ENCODE measurements around the gene SYNE2. TPM values are rescaled to one million over a fixed set of nuclear protein-coding genes. Genes with fewer than 3 reads are reported as not detected.

Gene SYNE2
- total and polyA plus RNA-seq, 2 donors (not counting 3 experiments of a cell fraction or from before 2014, with no cell fraction given): 16.0 to 53.7 TPM

DNA sequence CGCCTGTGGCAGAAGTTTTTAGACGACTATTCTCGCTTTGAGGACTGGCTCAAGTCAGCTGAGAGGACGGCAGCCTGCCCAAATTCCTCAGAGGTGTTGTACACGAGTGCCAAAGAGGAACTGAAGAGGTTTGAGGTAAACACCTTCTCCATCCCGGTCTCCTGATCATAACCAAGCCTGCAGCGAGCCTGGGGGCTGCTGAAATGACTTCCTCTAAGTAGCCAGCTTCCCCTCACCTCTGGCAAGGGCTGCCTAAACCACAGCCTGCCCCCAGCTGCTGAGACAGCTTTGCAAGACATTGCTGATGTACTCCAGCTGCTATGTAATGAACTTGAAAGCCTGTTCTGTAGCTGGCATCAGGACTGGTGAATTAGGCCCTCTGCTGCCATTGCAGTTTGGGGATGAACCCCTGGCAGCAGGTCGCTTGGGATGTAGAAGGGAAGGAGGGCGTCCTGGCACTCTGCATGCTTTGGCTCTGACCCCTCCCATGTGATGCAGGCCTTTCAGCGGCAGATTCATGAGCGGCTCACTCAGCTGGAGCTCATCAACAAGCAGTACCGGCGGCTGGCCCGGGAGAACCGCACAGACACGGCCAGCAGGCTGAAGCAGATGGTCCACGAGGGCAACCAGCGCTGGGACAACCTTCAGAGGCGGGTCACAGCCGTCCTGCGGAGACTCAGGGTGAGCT, 356.8 kb downstream of the SYNE2 start:
- Histone ChIP-seq H3K4me2 (ENCODE audit: insufficient read depth, low read length) (no peak overlapping the region), H3K36me3 (ENCODE audit: control insufficient read depth in 2 of 2, extremely low read depth in 1 of 2, insufficient read depth in 2 of 2, low read length in 2 of 2) (peaks cover 0 to 5% of the 10 kb centered on the region in 2 experiments), H3K79me2 (ENCODE audit: control insufficient read depth, insufficient read depth, low read length) (no peaks in the 10 kb centered on the region), H3K9ac (replicated peaks; ENCODE audit: extremely low read depth, insufficient read depth, low read length) (no peak overlapping the region), H3K27me3 (ENCODE audit: control insufficient read depth in 2 of 2, insufficient read depth in 2 of 2, low read length in 2 of 2) (no peaks in the 10 kb centered on the region), H2AFZ (ENCODE audit: low read depth, low read length) (no peak overlapping the region), H3K4me3 (replicated peaks in 1 of 3; ENCODE audit: insufficient read depth in 1 of 3, low read depth in 1 of 3, low read length in 3 of 3) (no peak overlapping the region), H3K27ac (ENCODE audit: insufficient read depth, low read depth, low read length) (no peak overlapping the region), H3K9me3 (replicated peaks; ENCODE audit: control insufficient read depth, insufficient read depth, low read length) (no peaks in the 10 kb centered on the region), H3K9me1 (replicated peaks; ENCODE audit: control insufficient read depth, extremely low read depth, insufficient read depth, low read length) (no peaks in the 10 kb centered on the region), H4K20me1 (replicated peaks; ENCODE audit: control insufficient read depth, extremely low read depth, insufficient read depth, low read length) (no peaks in the 10 kb centered on the region), H3K4me1 (ENCODE audit: control insufficient read depth, extremely low read depth, insufficient read depth, low read length) (peaks cover 2% of the 10 kb centered on the region)
- POLR2A ChIA-PET: no interaction called here
- BruUV-seq (replicated peaks): no TSS peak
- CTCF ChIA-PET: interaction anchor here (1.1 to 1.2 kb wide), 2 partner anchors 9 to 85 kb away, joined by 3 read pairs; partner anchors contain the start of gene ESR2
- DNase-seq (ENCODE audit: low read depth, low spot score) (no peak), FAIRE-seq (no peak)
- TF ChIP-seq GATA2 (IDR thresholded peaks at IDR 0.05; ENCODE audit: insufficient read depth, insufficient read length, low read depth, low read length) (no peak), POLR2A (IDR thresholded peaks at IDR 0.05; ENCODE audit: low read depth, low read length) (no peak), EZH2 (IDR thresholded peaks at IDR 0.05; ENCODE audit: borderline replicate concordance, low read depth, low read length, severe bottlenecking) (no peak), FOS (IDR thresholded peaks at IDR 0.05; ENCODE audit: borderline replicate concordance, insufficient read depth, low read length) (no peak), MYC (IDR thresholded peaks at IDR 0.05; ENCODE audit: low read depth, low read length) (no peak), JUN (IDR thresholded peaks at IDR 0.05; ENCODE audit: borderline replicate concordance, insufficient read depth, insufficient read length, low read depth) (no peak), POLR2AphosphoS5 (IDR thresholded peaks at IDR 0.05; ENCODE audit: insufficient read depth, low read depth, low read length) (no peak)
- TF ChIP-seq, protein P1, sequence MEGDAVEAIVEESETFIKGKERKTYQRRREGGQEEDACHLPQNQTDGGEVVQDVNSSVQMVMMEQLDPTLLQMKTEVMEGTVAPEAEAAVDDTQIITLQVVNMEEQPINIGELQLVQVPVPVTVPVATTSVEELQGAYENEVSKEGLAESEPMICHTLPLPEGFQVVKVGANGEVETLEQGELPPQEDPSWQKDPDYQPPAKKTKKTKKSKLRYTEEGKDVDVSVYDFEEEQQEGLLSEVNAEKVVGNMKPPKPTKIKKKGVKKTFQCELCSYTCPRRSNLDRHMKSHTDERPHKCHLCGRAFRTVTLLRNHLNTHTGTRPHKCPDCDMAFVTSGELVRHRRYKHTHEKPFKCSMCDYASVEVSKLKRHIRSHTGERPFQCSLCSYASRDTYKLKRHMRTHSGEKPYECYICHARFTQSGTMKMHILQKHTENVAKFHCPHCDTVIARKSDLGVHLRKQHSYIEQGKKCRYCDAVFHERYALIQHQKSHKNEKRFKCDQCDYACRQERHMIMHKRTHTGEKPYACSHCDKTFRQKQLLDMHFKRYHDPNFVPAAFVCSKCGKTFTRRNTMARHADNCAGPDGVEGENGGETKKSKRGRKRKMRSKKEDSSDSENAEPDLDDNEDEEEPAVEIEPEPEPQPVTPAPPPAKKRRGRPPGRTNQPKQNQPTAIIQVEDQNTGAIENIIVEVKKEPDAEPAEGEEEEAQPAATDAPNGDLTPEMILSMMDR (IDR thresholded peaks at IDR 0.05; ENCODE audit: extremely low read depth in 1 of 2, insufficient read depth in 1 of 2, low read depth in 1 of 2, low read length in 2 of 2): no peak
- TF ChIP-seq, protein P2, sequence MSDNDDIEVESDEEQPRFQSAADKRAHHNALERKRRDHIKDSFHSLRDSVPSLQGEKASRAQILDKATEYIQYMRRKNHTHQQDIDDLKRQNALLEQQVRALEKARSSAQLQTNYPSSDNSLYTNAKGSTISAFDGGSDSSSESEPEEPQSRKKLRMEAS (IDR thresholded peaks at IDR 0.05; ENCODE audit: insufficient read depth, insufficient read length): no peak
- intact Hi-C loops (cut with micrococcal nuclease): no loop called here
- dilution Hi-C loops (cut with MboI; ENCODE audit: extremely low pct_ligation_motif_present, low sequenced_read_pairs): no loop called here

Measured in endothelial cell of umbilical vein (primary cell).